ENCODE measurements around the gene SNAPIN.

The SNAPIN gene

DNA sequence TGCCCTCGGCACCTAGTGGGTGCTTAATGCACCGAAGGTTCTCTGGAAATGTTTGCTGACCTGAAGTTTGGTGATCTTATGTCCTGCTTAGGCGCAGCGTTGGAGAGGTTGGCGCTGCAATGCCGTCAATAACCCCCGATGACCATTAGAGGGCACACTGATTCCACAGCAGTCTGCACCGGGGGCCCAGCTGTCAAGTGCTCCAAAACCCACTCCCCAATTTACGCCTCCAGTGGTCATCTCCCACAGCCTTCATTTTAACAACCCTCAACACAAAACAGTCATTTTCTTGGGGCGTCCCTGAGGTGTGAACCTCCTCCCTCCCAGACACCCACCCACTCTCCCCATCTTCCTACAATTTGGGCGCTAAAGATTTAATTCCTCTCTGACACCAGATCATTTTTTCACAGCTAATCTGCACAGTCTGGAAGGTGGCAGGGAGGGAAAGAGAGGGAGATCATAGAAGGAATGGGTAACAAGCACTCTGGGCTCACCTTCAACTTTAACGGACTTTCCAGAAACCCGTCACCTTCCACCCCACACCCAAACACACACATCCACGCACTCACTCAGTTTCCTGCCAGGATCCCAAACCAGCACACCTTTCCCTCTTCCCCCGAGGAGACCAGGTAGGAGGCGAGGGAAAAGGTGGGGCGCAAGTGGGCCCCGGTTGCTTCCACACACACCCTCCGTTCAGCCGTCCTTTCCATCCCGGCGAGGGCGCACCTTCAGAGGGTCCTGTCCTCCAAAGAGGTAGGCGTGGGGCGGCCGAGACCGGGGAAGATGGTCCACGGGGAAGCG, 19.4 kb downstream of the SNAPIN start:
- no peak for DNase-seq (ENCODE audit: low read depth, low spot score)

DNA sequence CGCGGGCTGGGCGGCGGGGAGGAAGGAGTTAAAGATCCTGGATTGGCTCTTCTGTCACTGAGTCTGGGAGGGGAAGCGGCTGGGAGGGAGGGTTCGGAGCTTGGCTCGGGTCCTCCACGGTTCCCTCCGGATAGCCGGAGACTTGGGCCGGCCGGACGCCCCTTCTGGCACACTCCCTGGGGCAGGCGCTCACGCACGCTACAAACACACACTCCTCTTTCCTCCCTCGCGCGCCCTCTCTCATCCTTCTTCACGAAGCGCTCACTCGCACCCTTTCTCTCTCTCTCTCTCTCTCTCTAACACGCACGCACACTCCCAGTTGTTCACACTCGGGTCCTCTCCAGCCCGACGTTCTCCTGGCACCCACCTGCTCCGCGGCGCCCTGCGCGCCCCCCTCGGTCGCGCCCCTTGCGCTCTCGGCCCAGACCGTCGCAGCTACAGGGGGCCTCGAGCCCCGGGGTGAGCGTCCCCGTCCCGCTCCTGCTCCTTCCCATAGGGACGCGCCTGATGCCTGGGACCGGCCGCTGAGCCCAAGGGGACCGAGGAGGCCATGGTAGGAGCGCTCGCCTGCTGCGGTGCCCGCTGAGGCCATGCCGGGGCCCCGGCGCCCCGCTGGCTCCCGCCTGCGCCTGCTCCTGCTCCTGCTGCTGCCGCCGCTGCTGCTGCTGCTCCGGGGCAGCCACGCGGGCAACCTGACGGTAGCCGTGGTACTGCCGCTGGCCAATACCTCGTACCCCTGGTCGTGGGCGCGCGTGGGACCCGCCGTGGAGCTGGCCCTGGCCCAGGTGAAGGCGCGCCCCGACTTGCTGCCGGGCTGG, 20.2 kb downstream of the SNAPIN start, which contains the start of gene NPR1:
TSS of gene NPR1 (plus strand) at position 170 of the 818 bp plus-strand sequence. CDS start at position 591, 421 bp downstream.
- DNase-seq (ENCODE audit: low read depth, low spot score), result no peak

DNA sequence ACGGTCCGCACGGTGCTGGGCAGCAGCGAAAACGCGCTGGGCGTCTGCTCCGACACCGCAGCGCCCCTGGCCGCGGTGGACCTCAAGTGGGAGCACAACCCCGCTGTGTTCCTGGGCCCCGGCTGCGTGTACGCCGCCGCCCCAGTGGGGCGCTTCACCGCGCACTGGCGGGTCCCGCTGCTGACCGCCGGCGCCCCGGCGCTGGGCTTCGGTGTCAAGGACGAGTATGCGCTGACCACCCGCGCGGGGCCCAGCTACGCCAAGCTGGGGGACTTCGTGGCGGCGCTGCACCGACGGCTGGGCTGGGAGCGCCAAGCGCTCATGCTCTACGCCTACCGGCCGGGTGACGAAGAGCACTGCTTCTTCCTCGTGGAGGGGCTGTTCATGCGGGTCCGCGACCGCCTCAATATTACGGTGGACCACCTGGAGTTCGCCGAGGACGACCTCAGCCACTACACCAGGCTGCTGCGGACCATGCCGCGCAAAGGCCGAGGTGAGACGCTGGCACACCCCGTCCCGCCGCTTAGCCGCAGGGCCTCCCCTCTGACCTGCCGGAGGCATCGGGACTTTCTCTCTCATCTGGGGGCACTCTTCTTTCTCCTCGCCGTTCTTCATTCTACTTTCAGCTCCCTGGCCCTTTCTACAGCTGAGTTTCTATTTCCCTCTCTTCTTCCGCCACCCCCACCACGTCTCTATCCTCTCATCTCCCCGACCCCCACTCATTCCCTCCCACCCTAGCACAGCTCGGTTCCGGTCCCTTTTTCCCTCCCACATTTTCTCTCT, 21.0 kb downstream of the SNAPIN start:
- no peak for DNase-seq (ENCODE audit: low read depth, low spot score)

DNA sequence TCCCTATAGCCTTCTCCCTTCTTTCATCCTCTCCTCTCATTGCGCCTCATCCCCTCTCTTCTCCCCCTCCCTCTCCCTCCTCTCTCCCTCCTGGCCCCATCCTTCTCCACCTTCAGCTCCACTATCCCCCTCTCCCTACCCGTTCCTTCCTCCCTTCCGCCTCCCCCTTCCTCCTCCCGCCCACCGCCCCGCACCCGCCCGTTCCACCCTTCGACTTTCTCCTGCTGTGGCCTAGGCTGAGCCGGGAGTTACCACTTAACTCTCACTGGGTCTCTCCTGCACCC, 21.6 kb downstream of the SNAPIN start:
- no peak for DNase-seq (ENCODE audit: low read depth, low spot score)

DNA sequence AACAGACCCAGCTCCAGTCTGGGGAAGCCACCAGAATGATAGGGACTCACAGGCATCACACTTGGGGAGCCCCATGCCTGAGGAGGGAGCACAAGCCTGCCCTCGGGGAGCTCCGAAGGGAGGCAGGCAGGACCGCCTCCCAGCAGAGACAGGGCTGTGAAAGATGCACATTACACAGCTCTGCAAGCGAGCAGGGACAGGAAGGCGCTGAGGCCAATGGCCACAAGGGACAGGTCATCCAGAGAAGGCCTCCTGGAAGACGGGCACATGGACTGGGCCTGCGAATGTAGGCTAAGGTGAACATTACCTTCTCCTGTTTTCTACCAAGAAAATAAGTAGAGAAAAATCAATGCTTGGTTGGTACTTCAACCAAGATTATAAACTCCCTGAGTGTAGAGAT, 24.2 kb downstream of the SNAPIN start:
- DNase-seq (ENCODE audit: low read depth, low spot score), result no peak

DNA sequence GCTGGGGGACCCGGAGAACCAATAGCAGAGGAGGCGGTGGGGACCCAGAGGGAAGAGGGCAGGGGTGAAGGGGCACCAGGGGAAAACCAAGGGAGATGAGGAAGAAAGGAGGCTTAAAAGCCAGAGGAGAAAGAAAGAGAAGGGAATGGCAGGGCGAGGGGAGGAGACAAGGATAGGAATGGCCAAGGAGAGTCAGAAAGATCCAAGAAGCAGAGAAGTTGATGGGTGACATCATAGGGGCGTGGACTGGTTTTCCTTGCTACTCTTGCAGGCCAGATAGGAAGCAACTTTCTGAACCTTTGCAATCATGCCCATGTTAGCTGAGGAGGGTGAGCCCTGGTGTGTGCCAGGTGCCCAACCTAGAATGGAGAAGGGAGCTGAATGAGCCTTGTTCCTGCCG, 25.4 kb downstream of the SNAPIN start:
- DNase-seq (ENCODE audit: low read depth, low spot score), result no peak

DNA sequence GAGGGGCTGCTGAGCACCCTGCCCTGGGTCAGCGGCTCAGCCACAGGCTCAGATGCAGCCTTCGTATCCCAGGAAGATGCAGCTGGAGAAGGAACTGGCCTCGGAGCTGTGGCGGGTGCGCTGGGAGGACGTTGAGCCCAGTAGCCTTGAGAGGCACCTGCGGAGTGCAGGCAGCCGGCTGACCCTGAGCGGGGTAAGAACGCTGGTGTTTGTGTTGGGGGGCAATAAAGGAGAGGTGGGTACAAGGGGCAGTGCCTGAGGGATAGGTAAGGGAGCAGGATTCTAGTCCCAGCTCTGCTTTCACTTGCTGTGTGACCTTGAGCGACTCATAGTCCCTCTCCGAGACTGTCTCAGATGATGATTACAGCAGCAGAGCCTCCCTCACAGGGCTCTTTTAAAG, 26.4 kb downstream of the SNAPIN start:
- no peak for DNase-seq (ENCODE audit: low read depth, low spot score)

DNA sequence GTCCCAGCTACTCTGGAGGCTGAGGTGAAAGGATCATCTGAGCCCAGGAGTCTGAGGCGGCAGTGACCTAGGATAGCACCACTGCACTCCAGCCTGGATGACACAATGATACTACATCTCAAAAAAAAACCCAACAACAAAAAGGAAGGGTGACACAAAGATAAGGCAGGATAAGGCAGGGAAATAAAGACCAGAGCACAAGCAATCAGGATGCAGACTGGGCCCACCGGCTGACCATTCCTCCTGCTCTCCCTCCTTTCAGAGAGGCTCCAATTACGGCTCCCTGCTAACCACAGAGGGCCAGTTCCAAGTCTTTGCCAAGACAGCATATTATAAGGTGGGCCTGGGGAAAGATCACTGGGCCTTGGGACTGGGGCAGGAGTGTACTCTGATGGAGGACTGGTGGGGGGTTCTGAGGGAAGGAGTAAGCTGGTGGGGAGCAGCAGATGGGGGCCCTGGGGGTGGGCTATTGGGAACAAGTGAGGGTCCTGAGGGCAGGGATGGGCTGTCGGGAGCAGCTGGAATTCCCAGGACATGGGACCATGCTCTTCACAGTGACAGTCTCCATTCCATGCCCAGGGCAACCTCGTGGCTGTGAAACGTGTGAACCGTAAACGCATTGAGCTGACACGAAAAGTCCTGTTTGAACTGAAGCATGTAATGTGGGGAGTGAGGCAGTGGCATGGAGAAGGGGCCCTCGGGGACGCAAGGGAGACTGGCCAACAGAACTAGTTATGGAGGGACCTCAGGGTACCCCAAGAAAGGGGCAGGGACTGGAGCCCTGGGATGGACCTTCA, 27.2 kb downstream of the SNAPIN start:
- DNase-seq (ENCODE audit: low read depth, low spot score), result no peak

DNA sequence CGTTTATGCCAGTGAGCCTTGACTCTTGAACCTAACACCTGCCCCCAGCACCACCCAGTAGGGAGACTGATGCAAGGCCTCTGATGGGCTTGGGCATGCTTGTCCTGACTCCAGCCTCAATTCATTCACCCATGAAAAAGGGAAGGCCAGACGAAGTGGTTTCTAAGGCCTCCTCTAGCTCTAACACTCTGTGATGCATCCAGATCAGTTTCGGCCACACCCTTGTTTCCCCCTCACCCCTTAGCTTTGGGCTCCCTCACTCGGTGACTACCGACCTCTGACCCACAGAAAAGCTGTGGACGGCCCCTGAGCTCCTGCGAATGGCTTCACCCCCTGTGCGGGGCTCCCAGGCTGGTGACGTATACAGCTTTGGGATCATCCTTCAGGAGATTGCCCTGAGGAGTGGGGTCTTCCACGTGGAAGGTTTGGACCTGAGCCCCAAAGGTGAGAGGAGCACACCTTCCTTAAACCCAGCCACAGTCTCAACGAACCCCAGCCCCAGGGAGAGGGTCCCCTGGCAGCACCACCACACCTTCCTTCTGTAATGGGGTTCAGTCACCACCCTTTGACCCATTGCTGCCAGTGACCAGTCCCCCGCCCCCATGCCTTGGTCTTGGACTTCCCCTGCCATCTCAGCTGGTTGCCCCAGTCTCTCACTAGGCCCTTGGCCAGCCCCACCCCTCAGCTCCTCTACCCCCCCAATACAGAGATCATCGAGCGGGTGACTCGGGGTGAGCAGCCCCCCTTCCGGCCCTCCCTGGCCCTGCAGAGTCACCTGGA, 29.0 kb downstream of the SNAPIN start:
- DNase-seq (ENCODE audit: low read depth, low spot score), result no peak

DNA sequence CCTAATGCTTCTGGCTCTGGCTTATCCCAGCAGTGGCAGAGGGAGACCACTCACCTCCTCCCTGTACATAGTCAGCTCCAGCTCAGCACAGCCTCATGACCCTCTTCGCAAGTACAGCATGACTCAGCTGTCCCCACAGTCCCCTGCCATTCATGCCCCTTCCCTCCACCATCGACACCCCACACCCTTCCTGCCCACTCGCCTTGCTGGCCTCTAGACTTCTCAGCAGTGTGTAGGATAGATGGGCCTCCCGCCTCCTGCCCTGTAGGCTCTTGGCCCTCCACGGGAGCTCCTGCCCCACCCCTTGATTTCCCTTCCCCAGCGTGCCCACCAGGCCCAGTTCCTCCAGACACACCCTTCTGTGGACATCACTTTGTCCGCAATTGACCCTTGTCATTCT, 29.8 kb downstream of the SNAPIN start:
- no peak for DNase-seq (ENCODE audit: low read depth, low spot score)

DNA sequence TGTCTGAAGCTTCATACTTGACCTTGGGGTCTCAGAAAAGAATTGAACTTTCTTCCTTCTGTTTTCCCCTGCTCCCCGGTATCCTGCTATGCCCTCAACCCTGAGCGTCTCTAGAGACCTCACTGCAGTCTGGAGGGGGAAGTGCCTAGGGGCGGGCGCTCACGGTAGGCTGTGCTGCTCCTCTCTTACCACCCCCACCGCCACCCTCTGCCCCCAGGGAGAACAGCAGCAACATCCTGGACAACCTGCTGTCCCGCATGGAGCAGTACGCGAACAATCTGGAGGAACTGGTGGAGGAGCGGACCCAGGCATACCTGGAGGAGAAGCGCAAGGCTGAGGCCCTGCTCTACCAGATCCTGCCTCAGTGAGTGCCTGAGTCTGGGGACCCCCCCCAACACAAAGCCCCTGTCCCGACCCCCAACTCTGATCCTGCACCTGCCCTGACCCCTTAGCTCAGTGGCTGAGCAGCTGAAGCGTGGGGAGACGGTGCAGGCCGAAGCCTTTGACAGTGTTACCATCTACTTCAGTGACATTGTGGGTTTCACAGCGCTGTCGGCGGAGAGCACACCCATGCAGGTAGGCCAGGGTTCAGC, 30.3 kb downstream of the SNAPIN start:
- no peak for DNase-seq (ENCODE audit: low read depth, low spot score)

DNA sequence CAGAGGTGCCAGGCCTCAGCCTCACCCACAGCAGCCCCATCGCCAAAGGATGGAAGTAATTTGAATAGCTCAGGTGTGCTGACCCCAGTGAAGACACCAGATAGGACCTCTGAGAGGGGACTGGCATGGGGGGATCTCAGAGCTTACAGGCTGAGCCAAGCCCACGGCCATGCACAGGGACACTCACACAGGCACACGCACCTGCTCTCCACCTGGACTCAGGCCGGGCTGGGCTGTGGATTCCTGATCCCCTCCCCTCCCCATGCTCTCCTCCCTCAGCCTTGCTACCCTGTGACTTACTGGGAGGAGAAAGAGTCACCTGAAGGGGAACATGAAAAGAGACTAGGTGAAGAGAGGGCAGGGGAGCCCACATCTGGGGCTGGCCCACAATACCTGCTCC, 35.0 kb downstream of the SNAPIN start:
- DNase-seq (ENCODE audit: low read depth, low spot score), result no peak

DNA sequence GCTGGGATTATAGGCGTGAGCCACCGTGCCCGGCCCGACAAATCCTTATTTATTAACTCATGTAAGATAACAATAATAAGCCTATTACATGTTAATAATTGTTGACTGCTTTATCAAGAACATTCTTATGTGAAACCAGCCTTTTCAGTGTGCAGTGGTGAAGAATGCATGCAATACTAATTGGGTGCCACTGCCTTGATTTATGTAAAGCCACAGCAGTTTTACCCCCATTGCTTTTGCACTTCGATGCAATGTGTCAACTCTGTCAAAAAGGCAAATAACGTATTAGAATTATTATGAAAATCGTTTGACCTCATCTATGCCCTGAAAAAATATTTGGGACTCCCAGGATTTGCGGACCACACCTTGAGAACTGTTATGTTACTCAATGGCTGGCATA, 38.2 kb downstream of the SNAPIN start:
- DNase-seq (ENCODE audit: low read depth, low spot score), result no peak

DNA sequence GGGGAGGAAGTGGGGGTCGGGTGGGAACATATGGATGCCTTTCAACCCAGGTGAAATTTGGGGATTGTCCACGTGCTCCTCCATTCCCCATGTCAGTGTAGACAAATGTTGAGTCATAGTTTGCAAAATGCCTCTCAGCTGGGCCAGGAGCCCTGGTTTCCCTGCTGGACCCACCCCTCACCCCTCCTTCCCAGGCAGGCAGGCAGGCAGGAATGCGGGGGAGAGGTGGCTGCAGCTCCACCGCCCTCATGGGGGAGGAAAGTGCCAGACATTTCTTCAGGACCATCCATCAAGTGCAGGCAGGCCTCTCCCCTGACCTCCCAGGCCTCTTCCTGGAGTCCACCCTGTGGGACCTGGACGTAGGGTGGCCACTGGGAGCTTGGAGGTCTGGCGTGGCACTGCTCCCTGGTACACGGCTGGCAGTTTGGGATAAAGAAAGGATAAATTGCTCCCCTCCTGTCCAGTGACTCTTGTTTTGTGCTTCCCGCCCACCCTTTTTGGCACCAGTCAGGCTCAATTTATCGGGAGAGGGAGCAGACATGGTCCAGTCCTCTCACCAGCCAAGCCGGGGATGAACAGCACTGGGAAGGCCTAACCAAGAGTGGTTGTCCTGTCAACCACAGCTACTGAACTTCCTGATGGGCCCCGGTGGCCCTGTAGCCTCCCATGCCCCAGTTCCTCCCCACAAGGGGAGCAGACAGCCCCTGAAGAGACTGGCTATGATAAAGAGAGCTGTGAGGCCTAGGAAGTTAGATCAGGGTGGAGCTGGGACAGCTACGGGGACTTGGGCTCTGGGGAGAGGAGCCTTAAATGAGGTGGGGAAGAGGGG, 38.9 kb downstream of the SNAPIN start:
- DNase-seq (ENCODE audit: low read depth, low spot score), result no peak

DNA sequence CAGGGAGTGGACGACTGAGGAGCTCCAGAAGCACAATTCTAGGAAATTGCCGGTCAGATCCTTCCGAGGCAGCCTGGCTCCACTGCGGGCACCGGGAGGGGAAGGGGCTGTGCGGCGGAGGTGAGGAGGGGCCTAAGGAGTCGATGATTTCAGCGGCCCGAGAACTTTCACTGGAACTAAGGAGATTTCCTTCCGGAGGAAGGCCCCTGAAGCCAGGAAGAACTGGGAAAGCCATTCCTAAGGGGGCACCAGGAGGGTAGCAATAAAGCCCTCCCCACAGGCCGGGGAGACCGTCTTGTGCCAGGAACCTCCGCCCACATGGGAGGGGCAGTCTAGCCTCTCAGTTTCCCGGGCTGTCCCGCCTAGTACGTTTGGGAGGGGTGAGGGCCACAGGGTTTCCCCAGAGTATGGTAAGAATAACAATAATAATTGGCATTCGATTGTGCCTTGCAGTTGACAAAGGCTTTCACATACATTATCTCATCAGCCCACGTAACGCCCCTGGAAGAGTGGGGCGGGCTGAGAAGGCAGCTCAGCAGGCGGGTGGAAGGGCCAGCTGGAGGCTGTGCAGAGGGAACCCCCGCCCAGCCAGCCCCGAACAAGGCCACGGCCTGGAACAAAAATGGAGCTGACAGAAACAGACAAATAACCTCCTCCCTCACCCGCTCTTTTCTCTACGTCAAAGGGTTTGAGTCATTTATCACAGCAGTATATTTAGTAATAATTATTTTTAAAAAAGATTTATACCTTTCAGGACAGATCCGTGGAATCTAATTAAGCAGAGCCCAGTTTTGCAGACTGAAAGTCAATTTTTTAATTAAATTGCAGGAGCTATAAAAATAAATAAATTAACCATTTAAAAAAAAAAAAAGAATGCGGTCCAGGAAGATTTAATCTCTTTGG, 39.8 kb downstream of the SNAPIN start:
- DNase-seq (ENCODE audit: low read depth, low spot score), result no peak

DNA sequence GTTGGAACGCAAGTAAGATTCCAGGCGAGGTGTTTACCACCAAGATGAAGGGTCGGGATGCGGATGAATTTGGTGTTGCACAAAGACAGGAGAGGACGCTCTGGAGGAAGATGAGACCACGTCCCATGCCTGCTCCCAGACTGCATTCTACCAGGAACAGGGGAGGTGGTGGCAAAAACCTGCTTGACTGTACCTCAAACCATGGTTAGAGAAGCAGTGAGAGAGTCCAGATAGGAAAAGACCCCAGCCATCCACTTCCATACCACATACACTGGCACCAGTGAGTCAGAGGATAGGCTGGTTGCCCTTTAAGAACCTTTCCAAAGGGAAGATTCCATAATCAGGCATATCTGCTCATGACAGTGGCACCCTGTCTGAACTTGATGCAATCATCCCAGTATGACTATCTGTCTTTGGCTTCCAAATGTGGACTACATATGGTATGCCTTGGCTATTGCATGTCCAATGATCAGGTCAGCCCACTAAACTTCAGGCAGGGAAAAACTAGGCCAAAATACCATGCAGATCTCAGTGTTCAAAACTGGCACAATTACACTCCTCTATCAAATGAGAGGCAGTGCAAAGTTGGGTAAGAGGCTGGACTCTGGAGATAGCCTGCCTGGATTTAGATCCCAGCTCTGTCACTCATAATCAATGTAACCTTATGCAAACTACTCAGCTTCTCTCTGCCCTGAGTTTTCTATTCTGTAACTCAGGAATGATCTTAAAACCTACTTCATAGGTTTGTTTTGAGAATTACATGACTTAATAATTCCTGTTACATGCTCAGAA, 40.6 kb downstream of the SNAPIN start:
- no peak for DNase-seq (ENCODE audit: low read depth, low spot score)

DNA sequence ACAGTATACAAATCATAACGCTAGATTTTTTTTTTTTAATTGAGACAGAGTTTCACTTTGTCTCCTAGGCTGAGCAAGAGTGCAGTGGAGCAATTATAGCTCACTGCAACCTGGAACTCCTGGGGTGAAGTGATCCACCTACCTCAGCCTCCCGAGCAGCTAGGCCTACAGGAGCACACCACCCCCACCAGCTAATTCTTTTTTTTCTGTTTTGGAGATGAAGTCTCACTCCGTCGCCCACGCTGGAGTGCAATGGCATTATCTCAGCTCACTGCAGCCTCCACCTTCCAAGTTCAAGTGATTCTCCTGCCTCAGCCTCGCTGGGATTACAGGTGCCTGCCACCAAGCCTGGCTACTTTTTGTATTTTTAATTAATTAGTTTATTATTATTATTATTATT, 41.3 kb downstream of the SNAPIN start:
- DNase-seq (ENCODE audit: low read depth, low spot score), result no peak

DNA sequence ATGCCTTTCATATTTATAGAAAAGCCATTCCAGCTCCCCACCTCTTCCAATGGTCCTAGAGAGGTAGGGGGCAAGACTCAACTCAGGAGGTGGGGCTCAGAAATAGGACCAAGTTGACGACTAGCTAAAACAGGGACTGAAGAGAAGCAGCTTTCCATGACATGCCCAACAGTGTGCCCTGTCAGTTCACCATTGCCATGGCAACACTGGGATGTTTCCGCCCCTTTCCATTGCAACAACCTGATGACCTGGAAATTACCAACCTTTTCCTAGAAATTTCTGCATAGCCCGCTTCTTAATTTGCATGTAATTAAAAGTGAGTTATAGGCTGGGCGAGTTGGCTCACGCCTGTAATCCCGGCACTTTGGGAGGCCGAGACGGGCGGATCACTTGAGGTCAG, 47.0 kb downstream of the SNAPIN start:
- no peak for DNase-seq (ENCODE audit: low read depth, low spot score)

All from activated CD4-positive, CD25-positive, alpha-beta regulatory T cell treated with anti-CD3 and anti-CD28 coated beads, Interleukin-2, amount 50 U/mL, for 16 hours (primary cell).